ENCODE data around the gene LDLRAD4.

The LDLRAD4 gene

GRCh38 chr18:13558790-13559189 lies 340.2 kb downstream of the LDLRAD4 start:
- no peak overlapping the region for H3K27ac ChIP-seq
- no peak for TF ChIP-seq CTCF (conservative IDR thresholded peaks at IDR 0.05)

GRCh38 chr18:13559754-13560153 lies 341.2 kb downstream of the LDLRAD4 start:
- H3K27ac ChIP-seq: no peak overlapping the region
- TF ChIP-seq CTCF (conservative IDR thresholded peaks at IDR 0.05) (no peak), ZFX (IDR thresholded peaks at IDR 0.05) (no peak)

DNA sequence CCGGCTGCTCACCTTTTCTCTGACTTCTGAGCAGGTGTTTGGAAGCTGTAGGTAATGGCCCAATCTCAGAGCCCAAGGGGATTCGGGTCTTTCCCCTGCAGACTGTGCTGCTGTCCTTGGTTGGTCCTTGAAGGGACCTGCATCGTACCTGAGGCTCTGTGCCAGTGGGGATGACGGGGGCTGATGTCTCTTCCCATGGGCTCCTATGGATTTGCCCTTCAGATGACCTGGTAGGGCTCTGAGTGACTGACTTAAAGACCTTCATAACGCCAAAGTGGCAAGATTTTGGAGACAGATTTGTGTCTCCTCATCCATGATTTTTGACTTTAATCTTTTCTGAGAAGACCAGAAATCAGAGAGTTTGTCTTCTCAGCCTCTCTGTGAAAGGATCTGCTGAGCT lies 341.7 kb downstream of the LDLRAD4 start:
- H3K27ac ChIP-seq: no peak overlapping the region
- TF ChIP-seq ZFX (IDR thresholded peaks at IDR 0.05) (no peak), CTCF (conservative IDR thresholded peaks at IDR 0.05) (no peak)

GRCh38 chr18:13562494-13563029 lies 344.0 kb downstream of the LDLRAD4 start:
- H3K27ac ChIP-seq: no peak overlapping the region
- TF ChIP-seq CTCF (conservative IDR thresholded peaks at IDR 0.05) (no peak), ZFX (IDR thresholded peaks at IDR 0.05) (no peak)

DNA sequence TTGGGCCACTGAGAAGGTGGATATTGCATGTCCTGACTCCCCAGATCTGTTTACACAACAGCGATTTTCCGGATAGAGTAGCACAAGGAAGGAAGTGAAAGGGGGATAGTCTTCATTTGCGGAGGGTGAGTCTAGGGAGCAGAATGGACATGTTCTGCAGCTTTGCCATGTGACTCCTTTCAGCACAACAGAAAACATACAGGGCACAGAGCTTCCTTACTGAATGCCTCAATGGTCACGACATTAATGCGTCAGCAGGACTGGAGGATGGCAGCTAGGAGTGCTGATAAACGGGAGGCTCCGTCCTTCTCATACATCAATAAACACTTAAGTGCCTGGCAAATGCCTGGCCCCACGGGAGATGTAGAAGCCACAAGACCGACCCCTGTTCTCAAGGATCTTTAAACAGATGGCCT lies 344.8 kb downstream of the LDLRAD4 start:
- H3K27ac ChIP-seq: no peak overlapping the region
- TF ChIP-seq ZFX (IDR thresholded peaks at IDR 0.05): no peak
- TF ChIP-seq CTCF (conservative IDR thresholded peaks at IDR 0.05): no peak

GRCh38 chr18:13564579-13564978 lies 346.0 kb downstream of the LDLRAD4 start:
- no peak overlapping the region for H3K27ac ChIP-seq
- TF ChIP-seq ZFX (IDR thresholded peaks at IDR 0.05) (no peak), CTCF (conservative IDR thresholded peaks at IDR 0.05) (no peak)

GRCh38 chr18:13565228-13565627 lies 346.7 kb downstream of the LDLRAD4 start:
- TF ChIP-seq CTCF (conservative IDR thresholded peaks at IDR 0.05) (no peak), ZFX (IDR thresholded peaks at IDR 0.05) (no peak)
- H3K27ac ChIP-seq: no peak overlapping the region
